Islet of Langerhans (tissue), 1 donor: Measurements from ENCODE around the gene ENG.
"Not testable (repeated sequence)": the region's sequence is repeated elsewhere in the genome, so short reads cannot be mapped to it uniquely, and the experiment has no call there.

Experiments
- FAIRE-seq: peaks from one replicate; lab custom pipeline; 2011; peaks lifted over from hg19 to GRCh38; lab: Jason Lieb, UNC

Gene ENG

GRCh38 chr9:127841087-127841835 is 13.2 kb downstream of the ENG start:
- no peak for FAIRE-seq

GRCh38 chr9:127838375-127839078 is 15.9 kb downstream of the ENG start:
- FAIRE-seq, result no peak

GRCh38 chr9:127837346-127837745 is 17.1 kb downstream of the ENG start:
- no peak for FAIRE-seq

- FAIRE-seq, result not testable (repeated sequence)
Observed at GRCh38 chr9:127836561-127836960, 17.9 kb downstream of the ENG start.

- no peak for FAIRE-seq
Observed at GRCh38 chr9:127835991-127836516, 18.4 kb downstream of the ENG start.

- no peak for FAIRE-seq
Observed at GRCh38 chr9:127833555-127833954, 20.9 kb downstream of the ENG start.

- no peak for FAIRE-seq
Observed at GRCh38 chr9:127832248-127832647, 22.2 kb downstream of the ENG start.

GRCh38 chr9:127829205-127829906 is 25.1 kb downstream of the ENG start:
- no peak for FAIRE-seq

- FAIRE-seq, result no peak
Observed at GRCh38 chr9:127828262-127829031, 26.0 kb downstream of the ENG start.

- FAIRE-seq, result no peak
Observed at GRCh38 chr9:127826253-127826913, 28.1 kb downstream of the ENG start.

GRCh38 chr9:127825319-127826051 is 29.0 kb downstream of the ENG start:
- no peak for FAIRE-seq

GRCh38 chr9:127822108-127822507 is 32.4 kb downstream of the ENG start:
- no peak for FAIRE-seq

- no peak for FAIRE-seq
Observed at GRCh38 chr9:127818574-127818973, 35.9 kb downstream of the ENG start.

GRCh38 chr9:127817881-127818434 is 36.5 kb downstream of the ENG start:
- FAIRE-seq, result no peak

- no peak for FAIRE-seq
Observed at GRCh38 chr9:127816728-127817127, 37.7 kb downstream of the ENG start.

- no peak for FAIRE-seq
Observed at GRCh38 chr9:127816362-127816725, 38.1 kb downstream of the ENG start.

GRCh38 chr9:127815512-127816361 is 38.7 kb downstream of the ENG start:
- no peak for FAIRE-seq

- no peak for FAIRE-seq
Observed at GRCh38 chr9:127814619-127815511, 39.6 kb downstream of the ENG start.
